ENCODE data around the gene MEGF8. TPM values are rescaled to one million over a fixed set of nuclear protein-coding genes. Genes with fewer than 3 reads are reported as not detected.

Gene MEGF8
- total and polyA plus RNA-seq, 2 donors (not counting 3 experiments of a cell fraction or from before 2014, with no cell fraction given) = 20.6 to 39.6 TPM

- no peak overlapping the region for H3K9ac ChIP-seq (replicated peaks; ENCODE audit: extremely low read depth, insufficient read depth, low read length)
- no peaks in the 10 kb centered on the region for H3K9me3 ChIP-seq (replicated peaks; ENCODE audit: control insufficient read depth, insufficient read depth, low read length)
- H3K4me2 ChIP-seq (ENCODE audit: insufficient read depth, low read length) = no peak overlapping the region
- no peaks in the 10 kb centered on the region for H3K4me1 ChIP-seq (ENCODE audit: control insufficient read depth, extremely low read depth, insufficient read depth, low read length)
- TF ChIP-seq GATA2 (IDR thresholded peaks at IDR 0.05; ENCODE audit: insufficient read depth, insufficient read length, low read depth, low read length) = no peak
- TF ChIP-seq MAX (IDR thresholded peaks at IDR 0.05; ENCODE audit: insufficient read depth, insufficient read length) = no peak
- no peak for TF ChIP-seq POLR2AphosphoS5 (IDR thresholded peaks at IDR 0.05; ENCODE audit: insufficient read depth, low read depth, low read length)
- no peak for TF ChIP-seq MYC (IDR thresholded peaks at IDR 0.05; ENCODE audit: low read depth, low read length)
- TF ChIP-seq FOS (IDR thresholded peaks at IDR 0.05; ENCODE audit: borderline replicate concordance, insufficient read depth, low read length) = no peak
- no peak for TF ChIP-seq EZH2 (IDR thresholded peaks at IDR 0.05; ENCODE audit: borderline replicate concordance, low read depth, low read length, severe bottlenecking)
- no peak for TF ChIP-seq CTCF (IDR thresholded peaks at IDR 0.05; ENCODE audit: extremely low read depth in 1 of 2, insufficient read depth in 1 of 2, low read depth in 1 of 2, low read length in 2 of 2)
- no peak for TF ChIP-seq POLR2A (IDR thresholded peaks at IDR 0.05; ENCODE audit: low read depth, low read length)
- no peak for TF ChIP-seq JUN (IDR thresholded peaks at IDR 0.05; ENCODE audit: borderline replicate concordance, insufficient read depth, insufficient read length, low read depth)
- dilution Hi-C loops (cut with MboI; ENCODE audit: extremely low pct_ligation_motif_present, low sequenced_read_pairs) = no loop called here
- no peak for FAIRE-seq
- no peaks in the 10 kb centered on the region for H4K20me1 ChIP-seq (replicated peaks; ENCODE audit: control insufficient read depth, extremely low read depth, insufficient read depth, low read length)
- H3K4me3 ChIP-seq (replicated peaks in 1 of 3; ENCODE audit: insufficient read depth in 1 of 3, low read depth in 1 of 3, low read length in 3 of 3) = no peak overlapping the region
- H3K27me3 ChIP-seq (ENCODE audit: control insufficient read depth in 2 of 2, insufficient read depth in 2 of 2, low read length in 2 of 2) = peaks cover 13% of the 10 kb centered on the region in 2 experiments
- H2AFZ ChIP-seq (ENCODE audit: low read depth, low read length) = no peak overlapping the region
- H3K27ac ChIP-seq (ENCODE audit: insufficient read depth, low read depth, low read length) = no peak overlapping the region
- H3K36me3 ChIP-seq (ENCODE audit: control insufficient read depth in 2 of 2, extremely low read depth in 1 of 2, insufficient read depth in 2 of 2, low read length in 2 of 2) = no peaks in the 10 kb centered on the region
- no peaks in the 10 kb centered on the region for H3K9me1 ChIP-seq (replicated peaks; ENCODE audit: control insufficient read depth, extremely low read depth, insufficient read depth, low read length)
- ChIA-PET POLR2A (no interaction called here), CTCF (no interaction called here)
- BruUV-seq (replicated peaks) = no TSS peak
- H3K79me2 ChIP-seq (ENCODE audit: control insufficient read depth, insufficient read depth, low read length) = no peaks in the 10 kb centered on the region
- intact Hi-C loops (cut with micrococcal nuclease) = no loop called here
- DNase-seq (ENCODE audit: low read depth, low spot score) = no peak
These were observed 13.1 kb upstream of the MEGF8 start for GRCh38 chr19:42312370-42312769.

Data from endothelial cell of umbilical vein (primary cell).